Stimulated activated CD8-positive, alpha-beta memory T cell treated with anti-CD3 and anti-CD28 coated beads, Interleukin-15, amount 100 ng/mL, for 4 hours (primary cell): ENCODE data around the gene EGFR.

Experiments used
- DNase-seq, 2 donors: peaks; one replicate each; pipeline ENCODE4 v3.0.0-alpha.2; 2020; ENCODE audit warnings: low read depth in 2 of 2

EGFR gene

DNA sequence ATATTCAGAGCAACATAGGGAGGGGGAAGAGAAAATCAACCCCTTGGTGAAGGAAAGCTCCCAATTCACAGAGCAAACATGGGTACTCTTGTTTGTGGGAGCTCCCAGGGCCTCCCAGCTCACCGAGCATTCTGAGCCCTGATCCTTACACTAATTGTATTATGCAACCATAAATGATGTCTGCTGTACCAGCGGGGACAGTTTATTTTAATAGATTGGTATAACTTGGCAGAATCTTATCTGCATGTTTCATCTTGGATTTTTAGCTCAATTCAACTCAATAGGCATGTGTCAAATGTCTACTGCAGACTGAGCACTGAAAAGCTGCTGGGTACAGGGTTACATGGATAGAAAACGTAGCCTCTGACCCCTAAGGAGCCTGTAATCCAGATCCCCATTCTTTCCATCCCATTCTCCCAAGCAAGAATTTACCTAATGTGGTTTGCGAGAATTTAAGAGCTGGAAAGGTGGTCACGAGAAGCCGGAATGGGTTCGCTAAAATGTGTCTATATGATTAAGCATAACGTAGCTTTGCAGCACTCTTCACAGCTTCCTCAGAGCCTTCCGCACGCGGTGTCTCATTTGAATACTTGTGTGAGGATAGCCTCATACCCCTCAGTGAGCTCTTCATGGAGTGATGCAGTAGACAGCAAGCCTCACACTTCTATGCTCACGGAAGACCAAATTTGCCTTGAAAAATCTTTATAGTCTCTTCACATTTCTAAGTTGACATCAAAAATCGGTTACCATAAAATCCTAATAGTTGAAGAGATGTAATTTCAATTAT lies 18.3 kb downstream of the EGFR start:
- DNase-seq: no peak

DNA sequence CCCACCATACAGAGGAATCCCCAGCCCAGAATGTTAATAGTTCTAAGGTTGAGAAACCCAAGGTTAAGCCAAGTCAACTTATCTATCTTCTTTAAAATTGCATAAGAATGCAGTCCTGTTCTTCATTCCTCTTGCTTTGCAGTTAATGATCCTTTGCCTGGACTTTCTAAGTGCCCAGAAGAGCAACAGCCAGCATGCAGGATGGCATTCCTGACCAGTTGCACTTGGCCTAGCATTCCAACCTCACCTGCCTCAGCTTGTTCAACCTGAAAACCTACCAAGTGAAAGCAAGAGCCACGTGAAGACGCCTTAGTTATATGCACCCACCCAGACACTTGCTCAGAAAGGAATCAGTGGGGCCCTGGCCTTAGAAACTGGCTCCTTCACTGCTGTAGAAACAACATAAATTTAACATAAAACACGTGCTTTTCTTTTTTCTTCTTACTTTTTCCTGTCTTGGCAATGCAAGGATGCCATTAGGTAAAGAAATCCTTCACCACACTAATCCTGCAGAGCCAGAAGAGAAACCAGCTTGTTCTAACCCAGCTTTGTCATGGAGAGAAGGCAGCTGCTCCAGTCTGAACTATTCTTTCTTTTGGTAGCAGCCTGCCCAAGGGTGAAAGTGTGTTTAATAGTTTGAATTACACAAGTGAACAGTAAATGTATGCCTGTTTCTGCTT lies 25.0 kb downstream of the EGFR start:
- DNase-seq: no peak

DNA sequence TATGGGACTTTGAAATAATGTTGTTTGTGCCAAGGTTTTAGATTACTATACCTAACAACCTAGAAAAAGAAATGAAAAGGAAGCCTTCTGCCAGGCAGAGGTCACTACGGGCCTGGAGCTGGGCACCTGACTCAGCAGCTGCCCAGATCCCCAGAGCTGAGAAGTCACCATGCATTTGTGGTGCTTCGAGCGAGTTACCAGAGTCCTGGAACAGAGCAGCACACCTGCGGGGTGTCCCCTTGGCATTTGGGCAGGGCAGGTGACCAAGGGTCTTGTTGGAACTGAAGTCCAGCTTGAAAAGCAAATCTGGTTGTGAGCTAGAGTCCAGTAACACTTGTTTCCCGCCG lies 25.5 kb downstream of the EGFR start:
- DNase-seq: no peak

DNA sequence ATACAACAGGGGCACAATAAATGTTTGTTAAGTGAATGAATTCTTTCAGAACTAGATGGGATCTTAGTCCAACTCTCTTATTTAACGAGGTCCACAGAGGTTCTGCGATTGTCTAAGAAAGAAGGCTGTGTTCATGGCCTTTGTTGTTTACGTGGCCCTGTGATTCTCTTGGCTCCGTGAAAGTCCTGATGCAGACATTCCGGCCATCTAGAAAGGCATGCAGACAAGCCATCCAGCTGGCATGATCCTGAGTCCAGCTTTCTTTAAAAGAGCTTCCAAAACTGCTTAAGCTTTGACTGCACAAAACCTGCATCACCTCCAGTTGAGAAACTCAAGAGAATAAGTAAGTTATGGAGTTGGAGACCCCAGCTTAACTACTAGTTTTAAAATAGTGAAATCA lies 26.0 kb downstream of the EGFR start:
- no peak for DNase-seq

DNA sequence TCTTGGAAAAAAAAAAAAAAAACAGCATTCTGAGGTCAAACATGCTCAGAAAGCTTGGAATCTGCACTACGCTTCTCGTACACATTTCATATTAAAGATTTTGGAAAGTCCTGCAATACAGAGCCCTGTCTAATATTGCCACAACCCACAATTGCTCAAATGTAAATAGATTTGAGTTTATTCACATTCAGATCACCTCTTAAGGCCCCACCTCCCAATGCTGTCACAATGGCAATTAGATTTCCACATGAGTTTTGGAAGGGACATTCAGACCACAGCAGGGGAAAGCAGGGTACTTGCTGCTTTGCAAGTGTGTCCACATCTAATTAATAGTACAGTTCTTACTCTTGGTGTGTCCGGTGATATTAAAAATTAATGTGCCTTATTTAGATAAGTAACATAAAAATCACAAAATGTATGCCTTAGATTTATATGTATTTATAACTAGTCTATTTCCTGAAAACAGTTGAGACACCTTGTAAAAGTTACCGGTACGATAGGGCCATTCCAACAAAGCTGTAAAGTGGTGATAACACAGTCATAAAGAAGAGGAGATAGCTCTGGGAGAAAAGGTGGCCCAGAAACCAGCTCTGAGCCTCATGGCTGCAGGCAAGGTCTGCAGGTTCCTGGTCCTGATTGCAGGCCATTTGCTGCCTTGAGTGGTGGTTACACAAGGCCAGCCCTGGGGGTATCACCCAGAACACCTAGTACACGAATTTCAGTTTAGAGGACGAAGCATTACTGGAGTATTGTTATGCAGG lies 27.9 kb downstream of the EGFR start:
- no peak for DNase-seq

DNA sequence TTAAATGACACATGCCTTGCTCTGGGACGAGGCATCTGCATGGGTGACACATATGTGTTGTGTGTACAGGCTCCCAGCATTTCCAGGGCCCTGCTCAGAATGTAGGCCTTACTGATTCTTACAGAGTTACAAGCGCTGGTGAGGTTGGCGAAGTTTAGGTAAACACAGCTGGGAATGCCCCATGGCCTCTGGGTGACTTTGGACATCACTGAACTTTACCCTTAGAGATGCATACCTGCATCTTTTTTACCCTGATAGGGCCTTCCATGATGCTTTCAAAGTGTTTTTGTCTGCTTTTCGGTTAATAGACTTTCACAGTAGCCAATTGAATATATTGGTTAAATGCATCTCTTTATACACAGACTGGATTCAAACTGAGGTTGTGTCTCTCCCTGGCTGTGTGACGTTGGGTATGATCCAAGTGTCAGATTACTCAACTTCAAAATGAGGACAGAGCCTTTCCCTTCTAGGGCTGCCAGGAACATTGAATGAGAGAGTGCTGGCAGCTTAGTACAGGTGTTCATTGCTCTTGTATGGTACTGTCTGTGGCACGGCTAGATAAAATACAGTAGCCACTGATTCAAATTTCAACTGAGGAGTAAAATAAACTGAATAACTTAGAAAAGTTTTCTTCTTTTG lies 29.5 kb downstream of the EGFR start:
- no peak for DNase-seq

DNA sequence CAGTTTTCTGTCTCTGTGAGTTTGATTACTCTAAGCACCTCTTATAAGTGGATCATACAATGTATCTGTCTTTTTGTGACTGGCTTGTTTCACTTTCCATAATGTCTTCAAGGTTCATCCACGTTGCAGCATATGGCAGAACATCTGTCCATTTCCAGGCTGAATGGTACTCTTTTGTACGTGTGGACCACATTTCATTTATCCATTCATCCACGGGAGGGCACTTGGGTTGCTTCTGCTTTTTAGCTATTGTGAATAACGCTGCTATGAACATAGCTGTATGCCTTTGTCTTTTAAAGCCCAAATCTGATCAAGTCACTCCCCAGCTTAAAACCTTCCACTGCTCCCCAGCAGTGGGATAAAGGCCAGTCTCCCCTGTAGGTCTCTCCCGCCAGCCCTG lies 31.5 kb downstream of the EGFR start:
- no peak for DNase-seq

DNA sequence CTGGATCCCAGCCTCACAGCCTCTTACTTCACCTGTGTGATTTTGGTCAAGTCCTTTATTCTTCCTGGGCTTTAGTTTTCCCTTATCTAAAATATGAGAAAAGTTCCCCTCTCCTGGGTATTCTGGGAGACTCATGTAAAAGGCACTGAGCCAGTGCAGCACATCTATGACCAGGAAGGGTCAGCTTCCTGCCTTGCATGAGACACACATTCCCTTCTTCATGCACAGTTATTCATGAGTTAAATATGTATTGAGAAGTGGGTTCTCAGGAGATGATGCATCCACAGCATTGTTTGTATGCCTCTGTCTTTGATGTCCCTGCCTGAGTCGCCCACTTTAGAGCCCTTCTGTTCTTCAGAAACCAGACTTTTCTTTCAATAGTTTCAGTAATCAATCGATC lies 33.3 kb downstream of the EGFR start:
- DNase-seq: no peak

DNA sequence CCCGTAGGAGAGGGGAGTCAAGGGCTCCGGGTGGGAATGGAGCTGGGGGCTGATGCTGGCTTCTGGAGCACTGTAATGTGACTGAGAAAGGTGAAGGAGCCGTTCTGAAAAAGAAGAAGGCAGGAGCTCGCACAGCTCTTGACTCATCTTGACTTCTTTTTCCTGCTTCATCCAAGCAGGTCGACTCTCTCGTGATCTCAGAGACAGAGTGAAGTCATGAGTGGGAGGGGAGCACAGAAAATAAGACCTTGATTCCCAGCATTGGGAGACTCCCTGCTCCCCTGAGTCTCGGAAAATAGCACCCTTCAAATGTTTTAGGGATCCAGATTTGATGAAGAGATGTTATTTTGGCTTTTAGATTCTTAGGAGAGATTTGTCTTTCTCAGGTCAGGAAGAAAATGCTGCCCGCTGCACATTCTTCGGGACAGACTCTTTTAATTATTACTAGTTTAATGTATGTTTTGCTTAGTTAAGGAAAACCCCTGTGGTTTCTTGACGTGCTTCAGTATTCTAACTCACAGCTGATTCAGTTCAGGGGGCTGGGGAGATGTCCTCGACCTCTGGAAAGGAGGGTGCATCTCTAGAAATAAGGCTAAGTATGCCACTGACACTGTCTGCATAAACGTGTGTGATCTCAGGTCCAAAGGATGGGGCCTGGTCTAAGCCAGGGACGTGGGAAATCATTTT lies 34.1 kb downstream of the EGFR start:
- DNase-seq: no peak

DNA sequence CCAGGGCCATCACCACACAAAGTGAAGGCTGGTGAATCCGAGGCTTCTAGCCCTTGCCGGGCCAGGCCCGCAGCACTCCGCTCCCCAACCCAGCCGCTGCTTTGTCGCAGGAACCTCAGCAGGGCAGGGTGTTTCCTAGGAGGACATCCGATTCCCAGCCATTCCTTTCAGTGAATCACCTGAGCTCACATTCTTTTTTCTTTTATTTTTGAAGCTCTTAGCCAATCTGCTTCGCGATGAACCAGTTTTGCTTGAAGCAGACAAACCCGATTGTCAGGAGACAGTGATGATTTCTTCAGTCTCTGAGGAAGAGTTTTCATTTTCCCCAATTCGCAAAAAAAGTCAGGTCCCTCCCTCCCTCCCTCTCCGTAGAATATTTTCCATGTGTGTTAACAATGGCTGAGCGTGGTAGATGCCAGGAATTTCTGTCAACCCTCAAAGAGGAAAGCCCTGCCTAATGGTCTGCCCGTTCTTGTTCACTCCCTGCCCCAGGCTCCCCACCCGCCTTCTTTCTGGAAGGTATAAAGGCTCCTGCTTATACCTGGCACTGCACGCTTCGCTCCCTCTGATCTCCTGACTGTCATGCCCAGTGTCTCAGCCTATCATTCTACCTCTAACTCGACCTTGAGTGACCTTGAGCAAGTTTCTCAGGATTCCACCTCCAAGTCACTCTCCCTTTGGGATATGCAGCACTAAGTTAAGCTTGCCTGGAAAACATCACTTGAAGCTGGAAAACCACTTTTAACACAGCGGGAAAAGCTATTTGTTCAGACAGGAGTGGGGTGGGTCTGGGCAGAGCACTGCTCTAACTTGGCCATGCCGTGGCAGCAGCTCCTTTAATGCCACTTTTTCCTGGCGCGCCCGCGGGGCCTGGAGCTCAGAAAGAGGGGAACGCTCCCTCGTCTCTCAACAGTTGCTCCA lies 35.1 kb downstream of the EGFR start:
- DNase-seq: no peak

DNA sequence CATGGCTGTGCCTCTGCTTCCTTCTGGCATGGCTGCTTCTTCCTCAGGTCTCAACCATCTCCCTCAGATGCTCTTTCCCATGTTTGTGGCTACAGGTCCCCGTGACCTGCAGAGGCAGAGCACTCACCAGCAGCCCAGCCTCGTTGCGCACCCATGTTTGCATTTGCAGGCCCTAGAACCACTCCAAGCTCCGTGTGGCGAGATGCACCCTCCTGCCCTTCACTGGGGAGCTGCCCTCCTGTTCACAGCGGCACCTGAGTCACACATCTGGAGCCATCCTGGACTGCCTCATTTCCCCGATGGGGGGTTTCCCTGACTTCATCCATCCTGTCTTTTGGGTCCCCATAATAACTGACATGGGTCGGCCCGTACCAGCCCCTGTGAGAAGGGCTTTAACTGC lies 35.9 kb downstream of the EGFR start:
- no peak for DNase-seq

DNA sequence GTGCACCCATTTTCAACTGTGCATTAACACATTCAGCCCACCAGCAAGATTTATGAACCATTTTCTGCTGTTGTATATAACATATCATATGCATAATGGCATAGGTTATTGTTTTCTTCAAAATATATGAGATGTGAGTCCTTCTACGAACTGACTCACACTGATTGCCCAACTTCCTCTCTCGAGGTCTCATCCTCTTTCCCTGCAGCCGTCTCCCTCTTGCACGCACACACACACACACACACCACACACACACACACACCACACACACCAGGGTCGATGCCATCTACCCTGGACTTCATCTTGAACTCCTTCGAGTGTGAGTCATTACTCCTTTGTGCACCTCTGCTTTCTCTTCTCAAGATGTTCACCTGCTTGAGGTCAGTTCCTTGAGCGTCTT lies 36.7 kb downstream of the EGFR start:
- DNase-seq: no peak

DNA sequence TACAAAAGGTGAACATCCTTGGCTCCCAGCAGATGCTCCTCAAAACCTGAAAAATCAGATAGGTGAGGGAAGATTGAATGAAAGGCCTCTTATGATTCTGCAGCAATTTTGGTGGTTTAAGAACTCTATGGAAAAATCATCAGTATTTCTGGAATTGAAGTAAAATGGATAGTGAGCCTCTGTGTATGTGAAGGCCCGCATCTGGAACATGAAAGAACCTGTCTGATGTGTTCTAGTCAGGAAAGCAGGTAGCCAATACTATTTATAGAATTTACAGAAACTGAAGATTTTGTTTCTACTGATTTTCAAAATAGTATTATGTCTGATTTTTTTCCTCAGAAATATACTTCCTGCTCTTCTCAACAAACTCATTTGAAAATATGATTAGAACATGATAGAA lies 37.3 kb downstream of the EGFR start:
- no peak for DNase-seq

DNA sequence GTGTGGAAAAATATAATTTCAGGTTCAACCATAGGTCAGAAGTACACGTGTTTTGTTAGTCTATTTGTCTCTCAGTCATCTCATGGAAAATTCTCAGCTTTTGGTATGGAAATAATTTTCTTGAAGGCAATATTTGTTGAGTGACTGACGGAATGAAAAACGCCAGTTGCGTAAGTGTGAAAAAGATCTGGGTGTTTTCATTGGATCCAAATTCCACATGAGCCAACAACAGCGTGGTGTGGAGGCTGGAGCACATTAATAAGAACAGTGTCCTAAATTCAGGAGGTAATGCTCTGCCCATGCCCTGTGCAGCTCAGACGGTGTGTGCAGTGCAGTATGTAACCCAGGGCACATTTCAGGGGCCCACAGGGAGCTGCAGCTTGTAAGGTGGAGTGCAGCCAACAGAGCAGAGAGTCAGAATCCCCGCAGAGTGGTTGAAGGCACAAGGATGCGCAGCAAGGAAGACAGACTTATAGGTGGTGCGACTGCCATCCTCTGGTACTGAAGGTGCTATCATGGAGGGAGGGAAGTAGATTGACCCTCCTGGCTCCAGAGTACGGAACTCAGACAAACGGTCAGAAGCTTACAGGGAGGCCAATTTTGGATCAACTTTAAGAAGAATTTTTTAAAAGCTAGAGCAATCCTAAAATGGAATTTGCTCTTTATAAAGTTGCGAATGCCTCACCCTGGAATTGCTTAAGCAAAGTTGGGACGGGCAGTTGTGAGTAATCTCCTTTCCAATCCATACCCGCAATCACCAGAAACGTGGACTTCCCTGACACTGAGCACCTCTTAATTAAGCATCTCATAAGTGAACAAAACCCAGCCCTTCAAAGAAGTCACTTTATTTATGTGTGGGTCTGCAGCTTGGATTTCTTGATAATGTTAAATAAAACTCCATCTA lies 38.0 kb downstream of the EGFR start:
- no peak for DNase-seq

DNA sequence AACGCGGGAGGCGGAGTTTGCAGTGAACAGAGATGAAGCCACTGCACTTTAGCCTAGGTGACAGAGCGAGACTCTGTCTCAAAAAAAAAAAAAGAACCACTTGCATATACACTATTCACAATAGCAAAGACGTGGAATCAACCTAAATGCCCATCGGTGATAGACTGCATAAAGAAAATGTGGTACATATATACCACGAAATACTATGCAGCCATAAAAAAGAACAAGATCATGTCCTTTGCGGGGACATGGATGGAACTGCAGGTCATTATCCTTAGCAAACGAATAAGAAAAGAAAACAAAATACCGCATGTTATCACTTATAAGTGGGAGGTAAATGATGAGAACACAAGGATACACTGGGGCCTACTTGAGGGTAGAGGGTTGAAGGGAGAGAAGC lies 39.5 kb downstream of the EGFR start:
- no peak for DNase-seq

DNA sequence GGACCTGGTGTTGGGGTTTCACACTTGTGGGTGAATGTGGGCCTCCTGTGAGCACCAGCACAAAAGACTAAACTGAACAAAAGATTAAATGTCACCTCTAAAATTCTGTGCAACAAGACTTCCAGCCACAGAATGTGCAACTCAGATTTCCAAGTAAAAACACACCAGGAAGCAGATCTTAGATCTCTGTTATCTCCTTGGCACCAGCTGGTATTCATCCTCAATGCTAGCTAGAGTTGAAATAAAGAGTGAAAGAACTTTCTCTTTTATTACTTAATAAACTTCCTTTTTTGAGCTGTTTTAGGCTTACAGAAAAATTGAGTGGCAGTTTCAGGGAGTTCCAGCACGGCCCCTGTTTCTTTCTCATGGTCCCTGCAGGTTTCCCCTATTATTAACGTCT lies 40.2 kb downstream of the EGFR start:
- DNase-seq: no peak

DNA sequence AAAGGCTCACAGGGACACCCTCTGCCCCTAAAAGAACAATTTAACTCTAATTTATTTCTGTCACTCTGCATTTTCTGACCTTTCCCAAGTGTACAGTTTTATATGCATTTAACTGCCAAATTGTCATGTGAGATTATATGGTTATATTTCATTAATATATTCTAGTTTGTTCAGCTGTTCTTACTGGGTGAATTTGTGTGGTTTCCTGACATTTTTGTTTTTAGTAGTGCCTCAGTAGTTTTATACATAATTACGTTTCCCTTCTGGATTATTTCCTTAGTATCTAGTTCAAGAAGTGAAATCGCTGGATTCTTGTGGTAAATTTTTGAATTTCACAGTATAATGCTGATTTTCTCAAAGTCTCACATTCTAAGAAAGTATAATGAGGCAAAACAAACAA lies 41.3 kb downstream of the EGFR start:
- no peak for DNase-seq

DNA sequence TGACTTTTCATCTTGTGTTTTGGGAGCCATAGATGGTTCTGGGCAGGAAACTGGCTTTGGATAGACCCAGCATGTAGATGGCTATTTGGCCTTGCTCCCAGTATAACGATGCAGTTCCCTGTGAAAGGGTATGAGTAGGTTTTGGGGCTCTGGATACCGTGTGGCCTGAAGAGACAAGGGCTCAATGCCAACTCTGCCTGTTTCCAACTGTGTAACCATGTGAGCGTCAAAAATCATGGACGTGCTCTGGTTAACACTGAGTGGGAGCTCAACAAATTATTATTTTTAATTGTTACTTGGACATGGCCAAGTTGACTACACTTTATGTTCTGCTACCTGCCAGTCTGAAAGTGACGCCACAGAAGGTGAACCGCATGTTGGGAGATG lies 41.8 kb downstream of the EGFR start:
- DNase-seq: no peak

DNA sequence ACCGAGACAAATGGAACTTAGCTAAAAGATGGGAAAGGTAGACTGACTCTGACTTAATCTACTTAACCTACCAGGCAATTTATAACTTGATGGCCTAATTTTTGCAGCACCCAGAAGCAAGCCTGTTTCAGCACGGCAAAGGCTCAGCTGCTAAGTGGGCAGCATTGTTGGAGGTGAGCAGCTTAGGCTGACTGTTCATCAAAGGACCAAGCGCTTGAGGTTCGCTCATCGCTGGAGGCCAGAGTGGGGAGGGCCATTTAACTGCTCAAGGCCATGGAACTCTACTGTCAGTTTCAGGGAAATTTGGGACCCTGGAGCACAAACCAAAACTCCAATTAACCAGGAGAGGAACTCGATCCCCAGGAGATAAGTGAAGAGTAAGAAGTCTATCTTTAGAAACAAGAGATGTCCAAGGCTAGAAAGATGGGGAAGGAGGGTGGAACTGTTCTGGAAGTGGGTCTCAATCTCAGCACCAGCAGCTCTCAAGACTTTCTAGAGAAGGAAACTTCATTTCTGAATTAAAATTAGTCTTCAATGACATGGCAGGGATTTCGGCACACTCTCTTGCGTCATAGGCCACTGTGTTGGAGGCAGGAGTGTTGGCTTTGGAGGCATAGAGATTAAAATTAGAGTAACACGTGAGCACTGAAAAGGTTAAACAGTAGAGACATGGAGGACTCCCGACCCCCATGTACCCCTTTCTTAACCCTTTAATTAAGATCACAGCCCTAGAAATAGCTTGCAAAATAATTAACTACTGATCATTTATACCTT lies 43.1 kb downstream of the EGFR start:
- DNase-seq: no peak
